Measurements from ENCODE around the gene GNPNAT1. TPM values are rescaled to one million over a fixed set of nuclear protein-coding genes. Genes with fewer than 3 reads are reported as not detected.

GNPNAT1 gene
- total RNA-seq, 6 experiments from 2014 or later, result 43.1 to 53.6 (median 47.2) TPM

- DNase-seq, result peak; percentile 49
- Mint-ChIP-seq H3K27ac (peak overlapping the region; percentile 99), H3K27me3 (ENCODE audit: insufficient read depth) (peaks cover 1% of the 10 kb centered on the region), H3K4me1 (ENCODE audit: low read depth) (peaks cover 53% of the 10 kb centered on the region), H3K36me3 (ENCODE audit: low read depth) (peaks cover 21% of the 10 kb centered on the region), H3K4me3 (peak overlapping the region; percentile 93), H3K9me3 (peaks cover 13% of the 10 kb centered on the region)
- TF ChIP-seq CTCF (IDR thresholded peaks at IDR 0.05), result no peak
Measured at GRCh38 chr14:52790756-52791222, 618 bp downstream of the GNPNAT1 start.

GRCh38 chr14:52790011-52790755, 1.2 kb downstream of the GNPNAT1 start:
- H3K4me1 Mint-ChIP-seq (ENCODE audit: low read depth), result peaks cover 53% of the 10 kb centered on the region

GRCh38 chr14:52789118-52789517, 2.3 kb downstream of the GNPNAT1 start:
- no peak for TF ChIP-seq CTCF (IDR thresholded peaks at IDR 0.05)
- H3K36me3 Mint-ChIP-seq (ENCODE audit: low read depth), result peaks cover 21% of the 10 kb centered on the region
- peaks cover 13% of the 10 kb centered on the region for H3K9me3 Mint-ChIP-seq
- peak overlapping the region; percentile 74 for H3K4me3 Mint-ChIP-seq
- H3K27me3 Mint-ChIP-seq (ENCODE audit: insufficient read depth), result peaks cover 1% of the 10 kb centered on the region
- peaks cover 57% of the 10 kb centered on the region for H3K4me1 Mint-ChIP-seq (ENCODE audit: low read depth)
- peak overlapping the region; percentile 23; the same call in 1 of the 2 replicates for H3K27ac Mint-ChIP-seq
- no peak for DNase-seq

More at GRCh38 chr14:52790011-52790755, 1.2 kb downstream of the GNPNAT1 start:
- Mint-ChIP-seq H3K27me3 (ENCODE audit: insufficient read depth) (peaks cover 1% of the 10 kb centered on the region), H3K36me3 (ENCODE audit: low read depth) (peaks cover 21% of the 10 kb centered on the region), H3K9me3 (peaks cover 13% of the 10 kb centered on the region), H3K4me3 (peak overlapping the region; percentile 93), H3K27ac (peak overlapping the region; percentile 99)
- TF ChIP-seq CTCF (IDR thresholded peaks at IDR 0.05), result no peak
- no peak for DNase-seq

- Mint-ChIP-seq H3K36me3 (ENCODE audit: low read depth) (peaks cover 28% of the 10 kb centered on the region), H3K4me3 (no peak overlapping the region), H3K27ac (no peak overlapping the region), H3K27me3 (ENCODE audit: insufficient read depth) (peaks cover 1% of the 10 kb centered on the region), H3K9me3 (peaks cover 13% of the 10 kb centered on the region), H3K4me1 (ENCODE audit: low read depth) (peaks cover 56% of the 10 kb centered on the region)
- DNase-seq, result no peak
- no peak for TF ChIP-seq CTCF (IDR thresholded peaks at IDR 0.05)
Measured at GRCh38 chr14:52786887-52787286, 4.5 kb downstream of the GNPNAT1 start.

- Mint-ChIP-seq H3K4me1 (ENCODE audit: low read depth) (peaks cover 30% of the 10 kb centered on the region), H3K9me3 (no peaks in the 10 kb centered on the region), H3K27ac (no peak overlapping the region), H3K27me3 (ENCODE audit: insufficient read depth) (no peaks in the 10 kb centered on the region), H3K4me3 (no peak overlapping the region), H3K36me3 (ENCODE audit: low read depth) (peaks cover 9% of the 10 kb centered on the region)
- no peak for DNase-seq
- no peak for TF ChIP-seq CTCF (IDR thresholded peaks at IDR 0.05)
Measured at GRCh38 chr14:52783206-52783605, 8.2 kb downstream of the GNPNAT1 start.

All from HFFc6 (cell line).